IPS DF 6.9 (cell line): ENCODE measurements around the gene NTM.
"Not testable (repeated sequence)": the region's sequence is repeated elsewhere in the genome, so short reads cannot be mapped to it uniquely, and the experiment has no call there.

ENCODE experiments used
- DNase-seq: peaks from one replicate; pipeline ENCODE4 v3.0.0-alpha.2; 2013; ENCODE audit warnings: low read depth, low spot score
- H3K27ac ChIP-seq: one replicate; pipeline ENCODE4 v1.5.1; 2013; ENCODE audit warnings: low read length, control low read depth
- H3K27me3 ChIP-seq: 2 replicates; pipeline ENCODE4 v1.6.1; 2013; ENCODE audit warnings: mild to moderate bottlenecking, low read length; ENCODE audit not compliant: control insufficient read depth, insufficient read depth
- H3K36me3 ChIP-seq: 2 replicates; pipeline ENCODE4 v1.6.1; 2013; ENCODE audit warnings: low read length; ENCODE audit not compliant: control insufficient read depth, insufficient read depth
- H3K4me1 ChIP-seq: 2 replicates; pipeline ENCODE4 v1.6.1; 2013; ENCODE audit warnings: low read length; ENCODE audit not compliant: control insufficient read depth, insufficient read depth
- H3K4me3 ChIP-seq: 2 replicates; pipeline ENCODE4 v1.5.1; 2013; ENCODE audit warnings: mild to moderate bottlenecking, low read length
- H3K9me3 ChIP-seq: 2 replicates; pipeline ENCODE4 v1.6.1; 2013; ENCODE audit warnings: low read length, inconsistent platforms; ENCODE audit not compliant: control insufficient read depth, insufficient read depth
- WGBS: extraction: QIAGEN DNeasy Blood & Tissue Kit; methylation state at CpG from one replicate; pipeline ENCODE4 v1.1.7; 2013; ENCODE audit warnings: mixed read lengths, missing lambda C conversion rate; ENCODE audit not compliant: insufficient read length, insufficient coverage; 5-methylcytosine and 5-hydroxymethylcytosine counted together

Gene NTM

GRCh38 chr11:131418189-131418588, 47.8 kb downstream of the NTM start:
- WGBS = no CpG with 5 or more reads among the region's 6 CpGs
- no peaks in the 10 kb centered on the region for H3K27me3 ChIP-seq
- DNase-seq = no peak
- H3K4me3 ChIP-seq = no peak overlapping the region
- H3K4me1 ChIP-seq = no peaks in the 10 kb centered on the region
- no peak overlapping the region for H3K27ac ChIP-seq
- no peaks in the 10 kb centered on the region for H3K9me3 ChIP-seq
- no peaks in the 10 kb centered on the region for H3K36me3 ChIP-seq

- DNase-seq = no peak
- Histone ChIP-seq H3K9me3 (no peaks in the 10 kb centered on the region), H3K27ac (no peak overlapping the region), H3K4me3 (no peak overlapping the region), H3K4me1 (no peaks in the 10 kb centered on the region), H3K36me3 (no peaks in the 10 kb centered on the region), H3K27me3 (no peaks in the 10 kb centered on the region)
- no CpG with 5 or more reads among the region's 10 CpGs for WGBS
These were observed 50.8 kb downstream of the NTM start for GRCh38 chr11:131421066-131421855.

DNA sequence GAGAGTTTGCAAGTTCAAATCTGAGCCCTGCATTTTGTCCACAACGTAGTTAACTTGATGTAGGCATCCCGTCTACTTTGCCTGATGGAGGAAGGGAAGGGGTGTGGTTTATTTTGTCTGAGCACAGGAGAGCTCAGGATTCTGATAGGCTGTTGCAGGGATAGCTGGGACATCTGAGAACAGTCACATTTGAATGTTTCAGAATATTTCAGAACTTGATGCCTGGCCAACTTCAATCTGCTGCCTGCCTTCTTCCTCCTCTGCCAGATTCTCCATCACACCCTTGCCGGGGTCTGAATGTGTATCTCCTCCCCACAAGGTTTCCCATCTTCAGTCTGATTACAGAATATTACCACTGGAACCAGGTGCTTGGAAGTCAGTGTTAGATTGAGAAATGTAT, 51.6 kb downstream of the NTM start:
- no peak for DNase-seq
- Histone ChIP-seq H3K27me3 (no peaks in the 10 kb centered on the region), H3K4me1 (no peaks in the 10 kb centered on the region), H3K36me3 (no peaks in the 10 kb centered on the region), H3K27ac (no peak overlapping the region), H3K9me3 (no peaks in the 10 kb centered on the region), H3K4me3 (no peak overlapping the region)
- WGBS = no CpG with 5 or more reads among the region's 3 CpGs

DNA sequence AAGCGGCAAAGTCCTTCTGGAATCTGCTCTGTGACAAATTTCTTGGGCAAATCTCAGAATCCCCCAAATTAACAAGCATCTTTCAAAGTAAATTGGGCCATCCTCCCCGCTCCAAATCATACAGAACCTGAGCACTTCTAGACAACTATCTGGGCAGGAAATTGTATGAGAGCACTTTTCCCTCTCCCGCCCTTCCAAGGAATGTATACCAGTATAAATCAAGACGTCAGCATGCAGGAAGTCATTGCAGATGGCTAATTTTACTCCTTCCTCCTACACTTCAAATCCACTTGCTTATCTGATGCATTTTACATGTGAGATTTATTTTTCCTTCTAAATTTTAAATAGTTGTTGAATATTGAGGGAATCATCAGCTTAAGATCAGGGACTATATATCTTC, 52.1 kb downstream of the NTM start:
- H3K4me3 ChIP-seq = no peak overlapping the region
- no peaks in the 10 kb centered on the region for H3K27me3 ChIP-seq
- no peak overlapping the region for H3K27ac ChIP-seq
- no CpG with 5 or more reads among the region's 4 CpGs for WGBS
- no peaks in the 10 kb centered on the region for H3K4me1 ChIP-seq
- H3K9me3 ChIP-seq = no peaks in the 10 kb centered on the region
- DNase-seq = no peak
- no peaks in the 10 kb centered on the region for H3K36me3 ChIP-seq

DNA sequence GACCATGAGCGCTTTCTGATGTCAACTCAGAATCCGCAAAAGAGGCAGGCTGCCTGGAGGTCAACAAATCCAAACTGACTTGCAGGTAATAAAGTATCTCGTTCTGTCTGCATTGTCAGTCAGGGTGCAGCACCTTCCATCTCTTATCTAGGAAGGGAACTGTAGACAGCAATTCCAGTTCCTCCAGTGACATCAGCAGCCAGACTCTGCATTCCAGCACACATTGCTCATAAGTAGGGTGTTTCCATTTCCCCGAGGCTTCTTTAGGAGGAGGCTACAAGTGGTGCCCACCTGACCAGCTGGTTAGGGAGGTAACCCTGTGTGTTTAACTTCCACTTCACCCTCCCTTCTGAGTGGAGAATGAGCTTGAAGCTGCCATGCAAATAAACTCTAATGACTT, 53.3 kb downstream of the NTM start:
- Histone ChIP-seq H3K4me1 (no peaks in the 10 kb centered on the region), H3K4me3 (no peak overlapping the region), H3K27ac (no peak overlapping the region), H3K27me3 (no peaks in the 10 kb centered on the region), H3K36me3 (no peaks in the 10 kb centered on the region), H3K9me3 (no peaks in the 10 kb centered on the region)
- DNase-seq = no peak
- no CpG with 5 or more reads among the region's 4 CpGs for WGBS

- DNase-seq, H3K4me3 ChIP-seq, H3K36me3 ChIP-seq, H3K4me1 ChIP-seq, H3K27ac ChIP-seq, H3K9me3 ChIP-seq, H3K27me3 ChIP-seq: not testable (repeated sequence)
- WGBS = no CpG with 5 or more reads among the region's 8 CpGs
These were observed 54.0 kb downstream of the NTM start for GRCh38 chr11:131424257-131424876.

DNA sequence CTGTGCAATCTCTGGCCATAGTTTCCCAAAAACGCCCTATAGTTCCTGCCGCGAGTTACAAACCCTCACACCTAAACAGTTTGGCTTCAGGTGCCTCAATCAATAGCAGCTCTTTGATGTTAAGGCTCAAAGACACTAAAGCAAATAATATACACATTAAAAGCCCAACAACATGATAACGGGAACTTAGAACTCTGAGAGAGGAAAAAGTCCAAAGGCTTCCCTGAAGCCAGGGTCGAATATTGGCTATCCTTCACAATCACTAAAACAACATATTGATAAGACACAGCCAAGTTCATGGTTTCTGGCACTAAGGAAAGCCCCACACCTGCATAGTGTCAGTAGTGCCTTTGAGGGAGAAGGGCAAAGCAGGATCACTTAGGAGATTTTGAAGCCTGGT, 54.9 kb downstream of the NTM start:
- Histone ChIP-seq H3K9me3 (no peaks in the 10 kb centered on the region), H3K4me3 (no peak overlapping the region), H3K27me3 (no peaks in the 10 kb centered on the region), H3K27ac (no peak overlapping the region), H3K36me3 (no peaks in the 10 kb centered on the region), H3K4me1 (no peaks in the 10 kb centered on the region)
- DNase-seq = no peak
- no CpG with 5 or more reads among the region's 5 CpGs for WGBS

- DNase-seq = no peak
- Histone ChIP-seq H3K4me3 (no peak overlapping the region), H3K27me3 (no peaks in the 10 kb centered on the region), H3K27ac (no peak overlapping the region), H3K4me1 (no peaks in the 10 kb centered on the region), H3K9me3 (no peaks in the 10 kb centered on the region), H3K36me3 (no peaks in the 10 kb centered on the region)
- WGBS = no CpG with 5 or more reads among the region's 5 CpGs
These were observed 58.4 kb downstream of the NTM start for GRCh38 chr11:131428853-131429252.

DNA sequence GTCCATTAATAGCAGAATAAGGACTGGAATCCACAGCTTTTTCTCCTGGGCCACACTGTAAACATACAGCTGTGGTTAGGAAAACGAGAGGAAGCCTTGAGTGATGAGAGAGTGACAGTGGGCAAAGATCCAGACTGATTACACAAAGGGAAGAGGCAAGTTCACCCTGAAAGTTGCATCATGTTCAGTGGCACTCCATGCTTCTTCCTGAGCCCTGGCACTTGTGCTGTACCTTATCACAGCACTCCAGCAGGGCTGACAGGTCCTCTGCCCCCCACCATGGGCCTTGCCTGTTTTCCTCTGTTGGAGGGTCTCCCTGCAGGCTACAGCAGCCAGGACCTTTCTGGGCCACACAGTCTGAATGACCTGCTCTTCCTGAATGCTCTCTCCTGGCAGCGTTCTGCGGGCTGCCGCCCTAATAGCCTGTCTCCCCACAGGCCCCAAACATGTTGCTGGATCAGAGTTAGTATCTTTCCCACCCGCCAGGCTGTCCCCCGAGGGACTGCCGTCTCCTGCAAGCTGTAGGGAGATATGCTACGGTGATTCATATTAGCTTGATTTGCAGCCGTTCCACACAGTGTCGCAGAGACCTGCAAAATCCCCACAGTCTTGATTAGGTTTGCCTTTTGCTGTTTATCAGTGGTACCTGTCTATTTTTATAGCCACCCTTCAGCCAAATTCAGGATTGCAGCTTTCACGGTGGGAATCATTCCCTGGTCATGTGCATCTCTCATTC, 60.2 kb downstream of the NTM start:
- no CpG with 5 or more reads among the region's 11 CpGs for WGBS
- Histone ChIP-seq H3K4me3 (no peak overlapping the region), H3K4me1 (no peaks in the 10 kb centered on the region), H3K27me3 (no peaks in the 10 kb centered on the region), H3K36me3 (no peaks in the 10 kb centered on the region), H3K9me3 (no peaks in the 10 kb centered on the region), H3K27ac (no peak overlapping the region)
- DNase-seq = no peak

DNA sequence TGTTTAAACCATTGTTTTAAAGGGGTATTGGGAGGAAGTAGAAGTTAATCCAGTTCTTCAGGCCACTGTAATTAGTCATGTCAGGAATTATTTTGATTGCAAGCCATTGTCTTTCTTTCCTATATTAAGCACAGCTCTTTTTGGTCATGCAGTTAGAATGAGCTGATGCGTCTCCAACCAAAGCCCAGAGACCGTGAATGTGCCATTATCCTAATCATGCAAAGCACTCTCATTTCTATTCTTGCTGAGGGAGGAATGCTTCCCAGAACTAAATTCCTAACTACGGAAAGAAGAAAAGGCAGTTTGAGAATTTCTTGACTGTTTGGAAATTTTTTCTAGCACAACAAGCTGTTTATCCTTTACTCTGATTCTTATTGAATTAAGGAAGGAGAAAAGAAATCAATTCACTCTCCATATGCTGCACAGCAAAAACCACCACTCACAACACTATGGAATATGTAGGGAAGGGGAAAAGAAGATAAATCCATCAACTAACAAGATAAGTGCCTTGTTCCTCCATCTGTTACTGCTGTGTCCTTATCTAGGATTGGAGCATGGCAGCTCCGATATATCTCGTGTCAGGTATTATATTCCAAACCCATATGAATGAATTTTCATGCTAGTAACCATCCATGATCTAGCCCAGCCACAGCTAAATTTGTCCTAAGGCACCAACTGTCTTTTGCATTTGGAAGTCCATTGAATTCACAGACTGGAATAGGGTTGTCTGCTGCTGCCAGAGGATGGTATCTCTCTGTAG, 70.8 kb downstream of the NTM start:
- Histone ChIP-seq H3K4me3 (no peak overlapping the region), H3K27ac (no peak overlapping the region), H3K4me1 (no peaks in the 10 kb centered on the region), H3K36me3 (no peaks in the 10 kb centered on the region), H3K27me3 (no peaks in the 10 kb centered on the region), H3K9me3 (peaks cover 3% of the 10 kb centered on the region; the same call in 1 of the 2 replicates)
- DNase-seq = no peak
- whole genome bisulfite sequencing = no CpG with 5 or more reads among the region's 5 CpGs
